GM20000 (cell line): Measurements from ENCODE around the gene C1QTNF8.

Source experiments
- DNase-seq: peaks from one replicate; pipeline ENCODE4 v3.0.0; 2012; ENCODE audit warnings: low spot score
- CTCF ChIP-seq: IDR thresholded peaks from 2 replicates; pipeline ENCODE4 v1.5.1; 2012; ENCODE audit warnings: mild to moderate bottlenecking, control low read depth; ENCODE audit errors: extremely low read depth, missing control alignments

C1QTNF8 gene

GRCh38 chr16:1126044-1126443 lies 30.0 kb upstream of the C1QTNF8 start:
- DNase-seq = no peak
- no peak for TF ChIP-seq CTCF

GRCh38 chr16:1125471-1125870 lies 29.4 kb upstream of the C1QTNF8 start:
- TF ChIP-seq CTCF = no peak
- no peak for DNase-seq

GRCh38 chr16:1124795-1125194 lies 28.8 kb upstream of the C1QTNF8 start:
- DNase-seq = no peak
- no peak for TF ChIP-seq CTCF

- TF ChIP-seq CTCF = no peak
- no peak for DNase-seq
Measured at GRCh38 chr16:1124291-1124690, 28.2 kb upstream of the C1QTNF8 start.

- DNase-seq = no peak
- no peak for TF ChIP-seq CTCF
Measured at GRCh38 chr16:1123525-1124230, 27.6 kb upstream of the C1QTNF8 start.

GRCh38 chr16:1122398-1122765 lies 26.3 kb upstream of the C1QTNF8 start:
- DNase-seq = no peak
- no peak for TF ChIP-seq CTCF

GRCh38 chr16:1121601-1122397 lies 25.8 kb upstream of the C1QTNF8 start:
- DNase-seq = no peak
- TF ChIP-seq CTCF = no peak
